ENCODE data around the gene ABCA7. TPM values are rescaled to one million over a fixed set of nuclear protein-coding genes. Genes with fewer than 3 reads are reported as not detected.

ABCA7 gene
- total RNA-seq, 6 experiments from 2014 or later, result 4.8 to 14.6 (median 9.1) TPM

GRCh38 chr19:1089126-1089771 lies 49.3 kb downstream of the ABCA7 start:
- Histone ChIP-seq H3K9me3 (no peaks in the 10 kb centered on the region), H3K4me1 (peaks cover 0 to 12% (median 4%) of the 10 kb centered on the region in 4 donors), H3K27me3 (no peaks in the 10 kb centered on the region), H3K36me3 (peaks cover 0 to 44% (median 19%) of the 10 kb centered on the region in 4 donors), H3K27ac (no peak overlapping the region), H3K4me3 (no peak overlapping the region)
- TF ChIP-seq POLR2A (IDR thresholded peaks at IDR 0.05), result no peak
- TF ChIP-seq, protein P1, sequence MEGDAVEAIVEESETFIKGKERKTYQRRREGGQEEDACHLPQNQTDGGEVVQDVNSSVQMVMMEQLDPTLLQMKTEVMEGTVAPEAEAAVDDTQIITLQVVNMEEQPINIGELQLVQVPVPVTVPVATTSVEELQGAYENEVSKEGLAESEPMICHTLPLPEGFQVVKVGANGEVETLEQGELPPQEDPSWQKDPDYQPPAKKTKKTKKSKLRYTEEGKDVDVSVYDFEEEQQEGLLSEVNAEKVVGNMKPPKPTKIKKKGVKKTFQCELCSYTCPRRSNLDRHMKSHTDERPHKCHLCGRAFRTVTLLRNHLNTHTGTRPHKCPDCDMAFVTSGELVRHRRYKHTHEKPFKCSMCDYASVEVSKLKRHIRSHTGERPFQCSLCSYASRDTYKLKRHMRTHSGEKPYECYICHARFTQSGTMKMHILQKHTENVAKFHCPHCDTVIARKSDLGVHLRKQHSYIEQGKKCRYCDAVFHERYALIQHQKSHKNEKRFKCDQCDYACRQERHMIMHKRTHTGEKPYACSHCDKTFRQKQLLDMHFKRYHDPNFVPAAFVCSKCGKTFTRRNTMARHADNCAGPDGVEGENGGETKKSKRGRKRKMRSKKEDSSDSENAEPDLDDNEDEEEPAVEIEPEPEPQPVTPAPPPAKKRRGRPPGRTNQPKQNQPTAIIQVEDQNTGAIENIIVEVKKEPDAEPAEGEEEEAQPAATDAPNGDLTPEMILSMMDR (IDR thresholded peaks at IDR 0.05), result no peak
- ATAC-seq (no peak), DNase-seq (peak in 1 of 3 donors; percentile 26)
- WGBS (ENCODE audit: insufficient coverage, low coverage, low lambda C conversion rate, missing lambda C conversion rate), result 50% methylated on average over 11 of the region's 32 CpGs
- intact Hi-C loops (cut with DNase I), result no loop called here

DNA sequence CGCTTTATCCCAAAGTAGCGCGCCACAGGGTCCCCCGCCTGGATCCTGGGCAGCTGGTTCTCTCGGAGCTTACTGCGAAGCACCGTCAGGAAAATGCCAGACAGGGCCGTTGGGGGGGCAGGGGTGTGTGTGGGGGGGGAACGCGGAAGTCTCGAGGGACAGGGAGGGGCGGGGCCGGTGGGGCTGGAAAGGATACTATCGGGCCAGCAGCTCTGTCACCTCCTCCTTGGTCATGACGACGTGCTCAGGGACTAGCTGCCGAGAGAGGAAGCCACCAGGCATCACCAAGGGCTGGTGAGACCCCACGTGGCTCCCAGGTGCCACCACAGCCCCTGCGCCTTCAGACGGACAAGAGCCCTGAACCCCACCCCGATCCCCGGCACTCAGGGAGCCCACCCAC lies 50.0 kb downstream of the ABCA7 start:
- H3K4me1 ChIP-seq, result peaks cover 0 to 12% (median 4%) of the 10 kb centered on the region in 4 donors
- H3K36me3 ChIP-seq, result peaks cover 0 to 44% (median 19%) of the 10 kb centered on the region in 4 donors
- intact Hi-C loops (cut with DNase I), result no loop called here
- WGBS (ENCODE audit: insufficient coverage, low coverage, low lambda C conversion rate, missing lambda C conversion rate), result 63% methylated on average over 14 of the region's 22 CpGs
- TF ChIP-seq POLR2A (IDR thresholded peaks at IDR 0.05), result no peak
- TF ChIP-seq, protein P1 (IDR thresholded peaks at IDR 0.05), result no peak
- H3K4me3 ChIP-seq, result no peak overlapping the region
- DNase-seq (peak in 1 of 3 donors; percentile 31), ATAC-seq (no peak)
- no peaks in the 10 kb centered on the region for H3K27me3 ChIP-seq
- H3K27ac ChIP-seq, result no peak overlapping the region
- no peaks in the 10 kb centered on the region for H3K9me3 ChIP-seq

- Histone ChIP-seq H3K4me3 (no peak overlapping the region), H3K9me3 (no peaks in the 10 kb centered on the region), H3K36me3 (peaks cover 0 to 44% (median 19%) of the 10 kb centered on the region in 4 donors), H3K4me1 (peaks cover 0 to 17% (median 6%) of the 10 kb centered on the region in 4 donors), H3K27ac (no peak overlapping the region), H3K27me3 (no peaks in the 10 kb centered on the region)
- peak in 1 of 3 donors; percentile 24 for DNase-seq
- 93% methylated on average over 6 of the region's 38 CpGs for WGBS (ENCODE audit: insufficient coverage, low coverage, low lambda C conversion rate, missing lambda C conversion rate)
- intact Hi-C loops (cut with DNase I), result no loop called here
- ATAC-seq, result no peak
- no peak for TF ChIP-seq POLR2A (IDR thresholded peaks at IDR 0.05)
- TF ChIP-seq, protein P1 (IDR thresholded peaks at IDR 0.05), result no peak
Observed at GRCh38 chr19:1090731-1091543, 51.0 kb downstream of the ABCA7 start.

GRCh38 chr19:1091544-1092175 lies 51.8 kb downstream of the ABCA7 start:
- H3K36me3 ChIP-seq, result peaks cover 0 to 42% (median 19%) of the 10 kb centered on the region in 4 donors
- TF ChIP-seq, protein P1 (IDR thresholded peaks at IDR 0.05), result no peak
- no peak for TF ChIP-seq POLR2A (IDR thresholded peaks at IDR 0.05)
- no peak overlapping the region for H3K4me3 ChIP-seq
- ATAC-seq, result no peak
- H3K27me3 ChIP-seq, result no peaks in the 10 kb centered on the region
- no peaks in the 10 kb centered on the region for H3K9me3 ChIP-seq
- H3K27ac ChIP-seq, result no peak overlapping the region
- intact Hi-C loops (cut with DNase I), result no loop called here
- WGBS (ENCODE audit: insufficient coverage, low coverage, low lambda C conversion rate, missing lambda C conversion rate), result 86% methylated on average over 1 of the region's 27 CpGs
- peaks cover 0 to 21% (median 6%) of the 10 kb centered on the region in 4 donors for H3K4me1 ChIP-seq
- no peak for DNase-seq

Measured in right lobe of liver (tissue), 6 donors.